Choroid plexus epithelial cell (primary cell): ENCODE results near the gene KCNN2.
A peak's percentile ranks its signal among the peaks of the same experiment; 100 is the strongest.

Source experiments
- DNase-seq: peaks from one replicate; pipeline ENCODE4 v3.0.0-alpha.2; 2010; ENCODE audit warnings: low read depth
- H3K4me3 ChIP-seq: 2 replicates; pipeline ENCODE4 v1.5.1; 2011; ENCODE audit warnings: low read depth, mild to moderate bottlenecking, control low read depth, low read length, moderate library complexity
- TF ChIP-seq, protein P1 (sequence below): conservative IDR thresholded peaks from 2 replicates; pipeline ENCODE4 v1.5.1; 2011; ENCODE audit warnings: low read depth, mild to moderate bottlenecking, control low read depth, inconsistent platforms, low read length, moderate library complexity

KCNN2 gene

DNA sequence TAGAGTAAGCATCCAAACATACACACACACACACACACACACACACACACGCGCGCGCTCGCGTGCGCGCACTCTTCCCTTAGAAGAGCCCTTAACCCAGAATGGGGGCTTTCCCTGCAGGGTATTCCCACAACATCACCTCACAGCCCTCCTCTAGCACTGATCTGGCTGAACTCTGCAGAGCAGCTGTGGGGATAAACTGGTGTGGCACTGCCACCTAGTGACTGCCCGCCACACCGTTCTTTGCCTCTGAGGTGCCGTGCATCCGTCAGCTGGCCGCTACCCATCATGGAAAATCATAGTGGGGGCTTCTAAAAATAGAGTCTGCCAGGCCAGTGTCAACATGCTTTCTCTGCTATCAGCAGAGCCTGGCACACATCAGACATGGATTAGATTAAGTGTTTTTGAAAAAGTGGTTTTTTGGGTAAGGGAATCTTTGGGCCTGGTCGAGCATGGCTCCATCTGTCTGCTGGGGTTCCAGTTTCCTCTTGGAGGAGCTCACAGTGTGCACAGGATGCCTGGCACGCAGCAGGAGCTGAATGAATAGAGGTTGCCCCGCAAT lies 88.1 kb downstream of the KCNN2 start:
- TF ChIP-seq, protein P1, sequence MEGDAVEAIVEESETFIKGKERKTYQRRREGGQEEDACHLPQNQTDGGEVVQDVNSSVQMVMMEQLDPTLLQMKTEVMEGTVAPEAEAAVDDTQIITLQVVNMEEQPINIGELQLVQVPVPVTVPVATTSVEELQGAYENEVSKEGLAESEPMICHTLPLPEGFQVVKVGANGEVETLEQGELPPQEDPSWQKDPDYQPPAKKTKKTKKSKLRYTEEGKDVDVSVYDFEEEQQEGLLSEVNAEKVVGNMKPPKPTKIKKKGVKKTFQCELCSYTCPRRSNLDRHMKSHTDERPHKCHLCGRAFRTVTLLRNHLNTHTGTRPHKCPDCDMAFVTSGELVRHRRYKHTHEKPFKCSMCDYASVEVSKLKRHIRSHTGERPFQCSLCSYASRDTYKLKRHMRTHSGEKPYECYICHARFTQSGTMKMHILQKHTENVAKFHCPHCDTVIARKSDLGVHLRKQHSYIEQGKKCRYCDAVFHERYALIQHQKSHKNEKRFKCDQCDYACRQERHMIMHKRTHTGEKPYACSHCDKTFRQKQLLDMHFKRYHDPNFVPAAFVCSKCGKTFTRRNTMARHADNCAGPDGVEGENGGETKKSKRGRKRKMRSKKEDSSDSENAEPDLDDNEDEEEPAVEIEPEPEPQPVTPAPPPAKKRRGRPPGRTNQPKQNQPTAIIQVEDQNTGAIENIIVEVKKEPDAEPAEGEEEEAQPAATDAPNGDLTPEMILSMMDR = peak; percentile 89

DNA sequence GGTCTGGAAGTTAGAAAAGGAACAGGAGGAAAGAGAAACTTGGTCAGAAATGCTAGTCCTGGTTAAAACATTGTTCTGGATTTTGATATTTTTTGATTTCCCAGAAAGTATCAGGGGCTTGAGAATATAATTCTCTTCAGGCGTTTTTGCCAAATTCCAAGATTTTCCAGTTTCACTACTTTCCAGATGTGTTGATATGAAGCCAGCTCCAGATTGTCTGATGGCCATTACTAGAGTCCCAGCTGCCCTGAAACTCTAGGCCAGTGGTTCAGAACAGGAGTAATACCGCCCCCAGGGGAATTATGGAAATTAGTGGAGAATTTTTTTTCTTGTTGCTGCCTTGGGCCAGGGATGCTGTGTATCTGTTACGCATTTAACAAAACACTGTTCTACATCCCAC lies 88.6 kb downstream of the KCNN2 start:
- no peak overlapping the region for H3K4me3 ChIP-seq
- TF ChIP-seq, protein P1 = no peak
- DNase-seq = peak; percentile 7

More for the DNA sequence above, 88.1 kb downstream of the KCNN2 start:
- no peak overlapping the region for H3K4me3 ChIP-seq
- DNase-seq = peak; percentile 72

DNA sequence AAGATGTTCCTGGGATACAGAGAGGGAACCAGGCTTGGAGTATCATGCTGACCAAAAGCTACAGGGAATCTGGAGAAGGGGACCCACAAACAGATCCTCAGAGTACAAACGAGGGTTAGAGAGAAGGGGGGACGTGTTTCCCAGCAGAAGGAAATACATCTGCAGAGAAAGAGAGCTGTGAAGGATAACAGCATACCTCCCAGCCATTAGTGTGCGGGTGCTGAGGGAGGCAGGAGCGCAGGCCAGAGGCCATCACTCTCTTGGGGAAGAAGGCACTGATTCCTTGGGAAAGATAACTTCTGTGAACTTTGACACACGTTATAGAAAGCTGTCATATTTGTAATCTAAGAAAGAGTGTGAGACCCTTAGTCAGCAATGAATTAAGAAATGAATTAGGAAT lies 96.9 kb downstream of the KCNN2 start:
- TF ChIP-seq, protein P1 = no peak
- DNase-seq = no peak
- H3K4me3 ChIP-seq = no peak overlapping the region

DNA sequence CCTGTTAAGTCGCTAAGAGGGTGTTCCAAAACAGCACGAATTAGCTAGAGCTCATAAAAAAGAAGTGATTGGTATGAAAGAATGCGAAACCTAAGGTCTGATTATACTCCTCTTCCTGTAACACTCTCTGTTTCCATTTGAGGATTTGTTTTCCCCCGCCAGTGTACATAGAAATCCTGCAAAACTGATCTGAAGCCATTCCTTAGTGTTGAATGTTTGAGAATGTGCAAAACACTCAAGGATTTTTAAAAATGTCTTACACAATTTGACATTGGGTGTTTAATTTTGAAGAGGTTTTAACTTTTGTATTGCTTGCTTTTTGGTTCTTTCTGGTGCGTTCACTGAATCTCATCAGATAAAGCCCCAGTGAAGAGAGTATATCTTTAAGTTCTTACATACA lies 105.3 kb downstream of the KCNN2 start:
- H3K4me3 ChIP-seq = no peak overlapping the region
- TF ChIP-seq, protein P1 = no peak
- no peak for DNase-seq

DNA sequence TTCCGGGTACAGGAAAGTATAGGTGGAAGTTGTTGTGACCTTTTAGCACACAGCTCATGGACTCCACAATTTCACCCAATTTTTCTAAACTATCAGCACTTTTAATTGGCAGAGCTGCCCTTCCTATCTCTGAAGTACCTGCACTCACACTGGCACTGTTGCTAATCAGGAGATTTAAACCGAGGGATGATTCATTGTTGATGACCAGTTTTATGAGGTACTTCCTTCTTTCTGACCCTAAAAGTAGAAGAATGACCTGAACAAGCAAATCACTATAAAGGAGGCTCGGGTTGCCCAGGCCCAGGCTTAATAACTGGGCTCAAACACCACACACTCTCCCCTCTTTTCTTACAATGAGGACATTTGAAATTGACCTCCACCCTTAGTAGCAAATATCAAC lies 105.9 kb downstream of the KCNN2 start:
- H3K4me3 ChIP-seq = no peak overlapping the region
- TF ChIP-seq, protein P1 = no peak
- no peak for DNase-seq

DNA sequence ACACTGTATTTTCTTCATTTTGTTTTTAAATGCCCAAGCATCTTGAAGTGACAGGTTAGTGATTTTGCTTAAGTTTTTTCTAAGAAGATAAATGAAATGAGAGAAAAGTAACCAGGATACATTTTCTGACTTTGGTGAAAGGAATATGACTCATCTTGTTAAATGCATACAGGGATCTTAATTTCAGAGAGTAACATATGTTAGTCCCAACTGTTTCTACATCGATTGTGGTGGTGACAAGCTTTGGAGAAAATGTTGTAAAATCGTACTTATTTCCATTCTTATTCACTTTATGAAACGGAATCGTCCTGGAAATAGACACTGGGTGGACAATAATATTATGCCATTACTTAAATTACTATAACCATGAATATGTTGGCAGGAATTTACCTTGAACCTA lies 107.5 kb downstream of the KCNN2 start:
- no peak overlapping the region for H3K4me3 ChIP-seq
- TF ChIP-seq, protein P1 = no peak
- no peak for DNase-seq

DNA sequence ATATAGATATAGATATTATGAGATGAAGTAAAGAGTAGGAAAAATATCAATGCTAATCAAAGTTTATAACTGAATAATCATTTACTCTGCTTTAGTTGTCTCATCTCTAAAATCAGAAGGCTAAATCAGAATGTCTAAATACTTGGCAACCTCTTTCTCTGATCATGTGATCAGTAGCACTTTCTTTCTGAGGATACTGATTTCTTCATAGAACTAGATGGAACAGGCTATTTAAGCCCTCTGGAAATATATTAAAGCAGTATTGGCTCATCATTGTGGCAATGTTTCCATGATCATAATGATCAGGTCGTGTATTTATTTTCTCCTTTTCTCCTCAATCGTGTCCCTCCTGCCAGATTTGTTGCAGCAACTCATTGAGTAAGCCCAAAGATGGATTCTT lies 109.7 kb downstream of the KCNN2 start:
- no peak overlapping the region for H3K4me3 ChIP-seq
- DNase-seq = no peak
- TF ChIP-seq, protein P1 = no peak
